Activated T-helper 9 cell treated with anti-CD3 and anti-CD28 coated beads, Interleukin-2, amount 50 U/mL, for 16 hours (primary cell): ENCODE data around the gene MED27.

Source experiments
- DNase-seq: peaks from one replicate; pipeline ENCODE4 v3.0.0-alpha.2; 2020; ENCODE audit warnings: low read depth

The MED27 gene

DNA sequence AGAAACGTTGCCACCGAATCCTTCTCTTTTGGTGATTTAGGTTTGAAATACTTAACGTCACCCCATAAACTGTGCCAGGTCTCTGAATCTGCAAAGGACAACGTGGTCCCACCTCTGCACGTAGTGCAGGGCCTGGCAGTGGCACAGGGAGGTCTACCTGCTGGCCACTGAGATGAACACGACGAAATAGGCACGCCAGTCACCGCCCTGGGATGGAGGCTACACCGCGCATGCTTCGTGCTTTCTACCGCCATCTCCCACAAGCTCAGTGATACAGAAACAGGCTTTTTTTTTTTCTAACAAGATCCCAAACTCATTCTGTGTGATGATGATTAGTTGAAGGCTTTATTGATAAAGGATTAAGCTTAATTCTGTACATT lies 199.8 kb downstream of the MED27 start:
- no peak for DNase-seq

DNA sequence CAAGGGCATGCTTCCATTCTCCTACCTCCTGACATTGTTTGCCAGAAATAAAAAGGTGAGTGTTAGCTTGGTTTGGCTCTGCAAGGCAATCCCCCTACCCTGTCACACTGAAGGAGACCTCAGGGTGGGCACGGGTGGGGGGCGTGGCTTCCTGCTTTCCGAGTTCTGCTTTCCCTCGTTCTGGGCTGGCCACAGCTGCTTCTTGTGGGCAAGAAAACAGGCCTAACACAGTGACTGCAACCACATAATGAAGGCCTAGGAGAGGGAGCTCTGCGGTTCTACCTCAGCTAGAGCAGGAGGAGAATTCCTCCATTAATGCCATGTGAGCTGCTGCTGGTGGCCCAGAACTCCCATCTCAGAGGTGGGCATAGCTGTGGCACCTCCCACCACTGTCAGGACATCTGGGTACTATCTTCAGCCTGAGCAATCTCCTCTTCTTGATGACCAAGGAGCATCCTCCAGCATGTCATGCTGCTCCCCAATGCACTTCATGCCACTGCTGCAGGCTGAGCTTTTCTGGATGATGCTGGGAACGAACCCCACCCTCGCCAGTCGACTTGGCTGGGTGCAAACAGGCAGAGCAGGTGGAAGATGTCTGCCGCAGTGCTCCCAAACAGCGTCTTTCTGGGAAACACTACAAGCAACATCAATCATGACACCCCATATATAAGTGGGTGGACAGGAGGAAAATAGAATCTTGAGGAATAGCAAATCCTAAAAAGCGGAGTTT lies 200.3 kb downstream of the MED27 start:
- DNase-seq = no peak

DNA sequence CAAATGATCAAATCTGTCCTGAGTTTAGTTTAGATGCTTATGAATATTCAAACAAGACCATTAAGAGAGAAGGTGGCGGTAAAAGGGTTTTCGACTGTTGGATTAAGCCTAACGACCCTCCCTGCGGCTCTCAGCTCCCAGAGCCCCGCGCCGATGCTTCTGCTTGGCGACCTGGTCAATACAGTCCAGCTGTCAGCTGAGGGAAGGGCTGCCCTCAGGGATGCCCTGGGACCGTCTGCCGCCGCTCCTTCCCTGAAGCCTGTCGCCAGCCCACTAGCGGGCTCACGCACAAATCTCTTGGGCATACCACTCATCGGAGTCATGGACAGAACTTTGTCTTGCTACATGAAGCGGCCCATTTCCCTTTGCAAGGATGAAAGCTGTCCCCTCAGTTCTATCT lies 203.2 kb downstream of the MED27 start:
- DNase-seq = no peak

DNA sequence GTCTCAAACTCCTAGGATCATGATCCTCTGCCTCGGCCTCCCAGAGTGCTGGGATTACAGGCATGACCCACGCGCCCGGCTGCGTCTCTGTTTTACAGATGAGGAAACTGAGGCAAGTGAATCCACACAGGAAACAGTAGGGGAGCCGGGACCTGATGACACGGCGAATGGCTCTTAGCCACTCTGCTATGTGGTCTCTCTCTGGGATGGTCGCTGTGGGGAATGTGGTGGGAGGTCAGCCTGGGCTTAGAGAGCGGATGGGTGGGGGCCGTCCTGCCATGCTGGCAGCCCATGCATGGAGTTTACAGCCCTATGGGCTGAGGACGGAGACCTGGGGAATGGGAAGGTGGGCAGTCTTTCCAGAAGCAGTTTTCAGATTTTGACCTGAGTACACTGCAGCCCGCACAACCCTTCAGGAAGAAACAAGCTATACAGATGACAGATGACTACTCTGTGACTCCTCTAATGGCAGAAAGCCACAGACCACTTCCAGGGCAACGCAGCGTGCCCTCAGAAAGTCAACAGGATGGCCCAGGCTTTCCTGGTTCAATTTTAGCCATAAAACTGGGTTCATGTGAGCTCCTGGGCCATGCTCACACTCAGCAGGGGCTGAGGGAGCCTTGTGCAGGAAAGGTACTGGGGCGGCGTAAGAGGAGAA lies 203.7 kb downstream of the MED27 start:
- DNase-seq = no peak

DNA sequence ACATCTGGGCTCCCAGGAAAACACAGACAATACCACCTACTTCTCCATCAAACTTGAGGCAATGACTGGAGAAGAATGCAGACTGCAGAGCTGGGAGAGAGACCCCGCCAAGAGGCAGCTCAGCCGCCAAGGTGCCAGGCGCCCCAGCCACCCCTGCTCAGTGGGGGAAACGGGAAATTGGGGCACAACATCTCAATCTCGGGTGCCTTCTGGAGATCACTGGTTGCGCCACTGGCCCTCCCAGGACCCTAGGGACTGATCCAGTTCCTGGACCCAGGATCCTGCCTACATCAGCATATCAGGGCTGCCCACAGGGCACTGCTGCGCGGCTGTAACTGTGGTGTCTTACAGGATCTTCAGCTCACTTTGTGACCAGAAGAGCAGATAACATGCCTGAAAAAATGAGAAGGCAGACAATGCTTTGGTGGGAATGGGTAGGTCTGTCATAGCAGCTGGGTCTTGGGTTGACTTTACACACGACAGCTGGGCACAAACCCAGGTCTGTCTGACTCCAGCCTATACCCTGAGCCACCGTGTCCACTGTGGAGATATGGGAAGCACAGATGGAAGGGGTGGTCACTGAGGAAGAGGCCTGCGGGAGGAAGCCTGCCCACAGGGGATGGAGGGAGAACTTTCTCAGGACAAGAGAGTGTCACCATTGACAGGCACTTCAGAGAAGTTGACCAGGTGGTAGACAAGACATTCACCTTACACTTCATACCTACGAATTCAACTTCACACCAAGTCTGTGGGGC lies 204.6 kb downstream of the MED27 start:
- DNase-seq = no peak

DNA sequence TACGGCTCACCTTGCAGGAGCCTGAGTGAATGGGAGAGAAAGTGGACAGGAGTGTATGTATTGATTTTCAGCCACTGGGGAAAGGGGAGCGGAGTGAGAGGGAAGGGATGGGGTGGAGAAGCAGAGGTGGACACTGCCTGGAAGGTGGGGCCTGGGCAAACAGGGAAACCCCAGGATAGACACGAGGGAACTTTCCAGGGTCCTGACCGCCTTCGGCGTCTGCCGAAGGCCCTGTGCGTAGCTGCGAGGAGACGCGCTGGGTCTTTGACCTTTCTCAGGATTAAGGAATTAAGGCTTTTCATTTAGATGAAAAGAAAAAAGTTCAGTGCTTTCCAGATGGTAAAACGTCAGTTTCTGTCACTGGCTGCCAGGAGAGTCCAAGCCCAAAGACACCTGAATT lies 205.2 kb downstream of the MED27 start:
- no peak for DNase-seq

DNA sequence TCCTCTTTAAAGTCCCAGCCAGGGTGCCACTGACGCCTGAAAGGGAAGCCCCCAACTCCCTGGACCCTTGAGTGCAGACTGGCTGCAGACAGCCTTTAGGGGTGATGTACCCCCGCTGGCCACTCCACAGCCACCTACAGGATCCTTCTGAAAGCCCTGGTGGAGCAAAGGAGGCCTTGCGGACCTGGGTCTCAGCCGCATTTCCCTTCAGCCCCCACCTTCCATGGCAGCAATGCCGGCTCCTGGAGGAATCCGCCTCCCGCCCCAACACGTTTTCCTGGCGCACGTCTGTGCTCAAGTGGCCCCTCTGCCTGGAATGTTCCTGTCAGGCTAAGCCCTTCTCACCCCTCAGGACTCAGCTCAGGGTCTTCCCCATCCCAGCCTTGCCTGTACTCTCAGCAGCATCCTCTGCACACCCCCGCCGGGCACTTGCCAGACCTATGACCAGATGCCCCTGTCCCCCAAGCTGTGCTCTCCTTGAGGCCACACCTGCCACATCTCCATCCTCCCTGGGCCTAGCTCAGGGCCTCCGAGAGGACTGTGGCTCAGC lies 205.7 kb downstream of the MED27 start:
- DNase-seq = no peak

DNA sequence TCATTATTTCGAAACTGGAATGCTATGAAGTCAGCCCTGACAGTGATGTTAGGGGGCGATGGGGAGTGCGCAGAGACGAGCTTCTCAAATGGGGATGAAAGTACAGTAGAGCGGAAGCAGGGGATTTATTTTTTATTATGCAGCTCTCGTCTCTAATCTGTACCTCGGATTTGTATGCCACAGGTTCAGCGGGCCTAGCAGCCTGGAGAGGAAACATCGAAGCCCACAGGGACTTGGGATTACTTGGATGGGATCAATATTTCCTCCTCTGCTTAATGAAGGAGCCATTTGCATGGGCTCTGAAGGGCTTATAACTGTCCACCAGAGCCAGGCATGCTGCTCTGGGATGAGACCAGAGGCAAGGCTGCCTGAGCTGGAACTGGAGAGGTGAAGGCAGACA lies 206.3 kb downstream of the MED27 start:
- no peak for DNase-seq

DNA sequence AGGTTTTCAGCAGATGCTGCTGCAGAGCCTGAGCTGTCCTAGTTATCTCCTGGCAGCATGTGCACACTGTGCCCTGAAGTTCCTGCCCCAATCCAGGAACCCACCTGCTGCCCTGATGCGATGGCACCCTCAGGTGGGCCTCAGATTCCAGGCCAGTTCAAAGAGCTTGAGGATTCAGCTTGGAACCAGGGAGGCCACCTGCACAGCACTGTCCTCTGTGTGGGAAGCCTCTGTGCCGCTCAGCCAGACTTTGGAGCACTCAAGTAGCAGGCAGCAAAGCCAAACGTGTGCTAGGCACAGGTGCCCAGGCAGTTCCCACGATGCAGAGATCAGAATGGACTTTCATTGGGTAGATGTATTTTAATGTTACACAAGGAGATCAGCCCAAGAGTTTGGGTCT lies 207.0 kb downstream of the MED27 start:
- DNase-seq = no peak

DNA sequence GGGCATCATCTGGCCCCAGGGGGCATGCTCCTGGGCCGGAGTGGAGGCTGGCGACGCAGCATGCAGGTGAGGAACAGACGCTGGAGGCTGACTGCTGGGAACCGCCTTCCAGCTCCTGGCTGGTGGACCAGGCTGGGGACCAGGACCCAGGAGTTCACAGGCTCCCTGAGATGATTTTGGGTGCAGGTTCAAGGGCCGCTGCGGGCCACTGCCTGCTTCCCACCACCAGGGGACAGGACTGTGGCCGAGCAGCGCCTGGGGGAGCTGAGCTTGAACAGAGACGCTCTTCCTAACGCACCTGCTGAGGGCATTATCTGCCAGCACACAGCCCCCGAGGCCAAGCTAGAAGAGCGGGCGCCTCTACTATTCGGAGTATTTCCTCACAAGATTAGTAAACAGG lies 207.7 kb downstream of the MED27 start:
- no peak for DNase-seq

DNA sequence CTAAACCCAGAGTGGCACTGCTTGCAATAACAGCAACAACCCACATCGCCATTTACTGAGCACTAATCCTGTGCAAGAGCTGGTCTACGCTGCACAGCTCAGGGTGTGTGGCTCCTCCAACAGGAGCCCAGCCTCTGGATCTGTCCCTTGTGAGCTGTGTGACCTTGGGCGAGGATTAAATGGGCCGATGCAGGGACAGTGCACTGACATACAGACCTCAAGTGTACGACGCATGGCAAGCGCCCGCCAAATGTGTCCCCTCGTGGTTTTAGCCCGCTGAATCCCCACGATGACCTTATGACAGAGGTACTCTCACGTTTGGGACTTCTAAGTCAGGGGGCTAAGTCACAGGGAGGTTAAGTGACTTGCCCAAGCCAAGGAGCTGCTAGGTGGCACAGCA lies 209.5 kb downstream of the MED27 start:
- no peak for DNase-seq

DNA sequence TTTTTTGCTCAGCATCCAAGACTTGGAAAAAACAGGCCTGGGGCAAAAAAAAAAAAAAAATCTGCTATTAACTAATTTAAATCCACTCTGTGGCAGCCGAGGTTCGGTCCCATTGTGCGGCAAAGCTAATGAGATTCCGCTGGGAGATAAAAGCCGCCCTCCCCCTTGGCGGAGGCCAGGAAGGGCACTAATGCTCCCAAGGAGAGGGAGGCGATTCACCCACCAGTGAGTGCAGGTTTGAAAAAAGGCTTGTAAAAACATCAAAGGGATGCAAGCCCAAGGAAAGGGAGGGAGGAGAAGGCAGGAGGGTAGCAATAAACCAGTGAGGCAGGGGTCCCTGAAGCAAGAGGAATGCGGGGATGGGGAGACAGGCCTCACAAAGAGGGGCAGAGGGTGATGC lies 210.3 kb downstream of the MED27 start:
- no peak for DNase-seq

DNA sequence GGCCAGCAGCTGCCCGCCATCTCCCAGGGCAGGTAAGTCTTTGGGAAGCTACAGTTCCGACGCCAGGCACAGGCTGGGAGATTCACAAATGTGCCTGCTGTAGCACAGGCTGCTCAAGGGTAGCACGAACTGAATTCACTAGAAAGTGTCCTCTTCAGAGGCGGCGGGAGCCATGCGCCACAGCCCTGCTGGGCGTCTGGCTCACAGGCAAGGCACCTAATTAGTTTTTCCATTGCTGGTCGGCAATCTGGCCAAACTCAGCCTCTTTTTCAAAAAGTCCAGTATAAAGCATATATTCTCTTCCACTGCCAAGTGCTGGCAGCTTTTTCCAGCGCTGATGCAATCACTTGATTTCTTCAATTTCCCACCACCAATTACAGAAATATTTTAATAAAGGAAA lies 210.9 kb downstream of the MED27 start:
- DNase-seq = no peak

DNA sequence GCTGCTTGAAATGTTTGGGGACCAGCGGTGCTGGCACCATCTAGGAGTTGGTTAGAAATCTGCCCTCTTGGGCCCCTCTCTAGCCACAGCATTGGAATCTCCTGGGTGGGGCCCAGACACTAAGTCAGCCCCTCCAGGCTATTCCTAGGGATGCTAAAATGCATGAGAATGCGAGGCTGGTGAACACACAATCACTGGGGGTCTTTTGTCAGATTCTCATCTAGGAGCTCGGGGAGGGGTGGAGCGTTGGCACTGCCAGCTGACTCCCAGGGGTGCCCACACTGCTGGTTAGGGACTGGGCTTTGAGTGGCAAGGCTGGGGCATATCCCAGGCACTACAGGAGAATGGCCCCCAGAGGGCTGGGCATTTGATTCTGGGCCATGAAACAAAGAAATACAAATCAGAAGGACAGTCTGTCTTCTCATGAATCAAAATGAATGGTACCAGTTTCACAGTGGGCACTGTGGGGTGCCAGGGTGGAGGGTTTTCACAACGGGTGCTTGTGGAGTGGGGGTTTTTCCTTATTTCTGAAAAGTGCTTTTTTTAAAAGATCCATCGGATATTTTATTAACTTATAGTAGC lies 212.0 kb downstream of the MED27 start:
- no peak for DNase-seq

DNA sequence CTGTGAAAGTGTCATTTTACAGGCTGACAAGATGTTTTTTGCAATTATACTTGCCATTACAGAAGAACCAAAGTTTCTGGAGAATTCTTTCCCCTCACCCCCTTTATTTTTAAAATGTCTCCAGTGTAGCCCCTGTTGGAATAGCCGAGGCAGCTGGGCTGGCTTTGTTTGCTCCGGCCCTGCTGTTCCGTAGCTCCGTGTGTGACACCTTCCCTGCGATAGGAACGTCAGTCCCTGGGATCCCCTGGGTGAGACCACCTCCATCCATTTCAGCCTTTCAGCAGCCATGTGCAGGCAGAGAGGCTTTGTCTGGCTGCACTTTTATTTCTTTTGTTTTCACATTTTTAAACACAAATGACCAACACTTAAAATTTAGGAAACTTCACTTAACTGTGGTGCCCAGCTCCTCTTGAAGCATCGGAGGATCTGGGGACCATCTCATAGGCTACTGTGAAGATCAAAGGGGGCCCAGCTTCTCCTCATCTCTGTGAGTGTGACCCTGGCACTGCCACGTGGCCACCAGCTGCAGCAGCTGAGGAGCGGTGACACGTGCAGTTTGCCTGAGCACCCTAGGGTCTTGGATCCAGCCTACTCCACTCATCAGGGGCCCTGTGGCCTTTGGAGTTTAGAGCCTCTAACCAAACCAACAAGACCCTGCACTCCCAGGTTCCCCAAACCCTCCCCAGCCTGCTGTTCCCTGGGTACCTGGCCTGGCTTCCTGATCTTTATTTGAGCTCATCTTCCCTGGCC lies 214.0 kb downstream of the MED27 start:
- DNase-seq = no peak

DNA sequence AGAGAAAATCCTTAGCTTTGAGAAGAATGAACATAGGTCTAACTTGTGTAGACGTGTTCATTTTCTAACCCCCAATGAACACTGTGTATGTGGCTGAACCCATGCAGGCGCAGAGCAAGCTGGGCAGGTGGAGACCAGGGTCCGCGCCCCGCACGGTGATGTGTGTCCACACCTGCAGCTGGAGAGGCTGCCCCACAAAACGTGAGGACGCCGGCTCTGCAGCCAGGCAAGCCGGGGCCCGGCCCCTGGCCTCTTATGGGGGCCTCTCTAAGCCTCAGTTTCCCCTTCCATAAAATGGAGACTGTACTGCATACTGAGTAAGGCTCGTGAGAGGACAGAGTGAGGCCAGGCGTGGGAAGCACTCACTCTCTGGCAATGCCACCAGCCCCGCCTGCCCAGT lies 215.1 kb downstream of the MED27 start:
- DNase-seq = no peak

DNA sequence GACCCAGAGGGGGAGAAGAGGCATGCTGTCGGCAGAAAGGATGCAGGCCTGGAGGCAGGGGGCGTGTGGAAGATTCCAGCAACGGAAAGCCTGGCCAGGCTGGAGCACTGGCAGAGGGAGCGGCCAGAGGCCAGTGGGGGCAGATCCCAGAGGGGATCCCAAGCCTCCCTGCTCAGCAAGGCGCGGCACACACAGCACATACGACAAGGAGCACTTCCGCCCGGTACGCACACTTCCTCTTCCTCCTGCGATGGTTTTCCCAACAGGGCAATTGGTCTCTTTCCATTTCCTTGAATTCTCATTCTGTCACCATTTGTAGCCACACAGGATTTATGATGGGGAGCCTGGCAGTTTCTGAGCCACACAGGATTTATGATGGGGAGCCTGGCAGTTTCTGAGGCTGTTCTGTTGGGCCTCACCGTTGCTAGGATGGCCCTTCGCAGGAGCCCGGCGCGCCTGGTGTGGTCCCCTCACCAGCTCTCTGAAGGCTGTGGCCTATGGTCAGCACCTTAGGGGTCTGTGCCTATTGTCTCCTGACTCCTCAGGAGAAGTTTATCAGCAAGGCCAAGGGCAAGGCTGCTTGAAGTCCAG lies 216.3 kb downstream of the MED27 start:
- DNase-seq = no peak

DNA sequence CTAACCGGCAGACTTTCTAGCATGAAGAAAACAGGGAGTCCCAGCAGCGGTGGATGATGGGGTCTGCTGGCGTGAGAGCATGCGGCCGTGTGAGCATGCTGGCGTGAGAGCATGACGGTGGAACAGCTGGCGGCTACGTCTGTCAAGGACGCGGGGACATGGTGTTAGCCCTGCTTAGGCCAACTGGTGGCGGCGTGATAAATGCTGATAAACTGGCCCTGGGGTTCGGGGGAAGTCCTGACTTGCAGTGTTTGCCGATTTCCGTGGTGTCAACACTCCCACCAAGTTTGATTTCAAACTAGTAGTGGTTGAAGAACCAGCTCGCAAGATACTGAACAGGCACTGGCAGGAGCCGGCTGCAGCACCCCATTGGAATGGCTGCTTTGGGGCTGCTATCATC lies 217.4 kb downstream of the MED27 start:
- DNase-seq = no peak

DNA sequence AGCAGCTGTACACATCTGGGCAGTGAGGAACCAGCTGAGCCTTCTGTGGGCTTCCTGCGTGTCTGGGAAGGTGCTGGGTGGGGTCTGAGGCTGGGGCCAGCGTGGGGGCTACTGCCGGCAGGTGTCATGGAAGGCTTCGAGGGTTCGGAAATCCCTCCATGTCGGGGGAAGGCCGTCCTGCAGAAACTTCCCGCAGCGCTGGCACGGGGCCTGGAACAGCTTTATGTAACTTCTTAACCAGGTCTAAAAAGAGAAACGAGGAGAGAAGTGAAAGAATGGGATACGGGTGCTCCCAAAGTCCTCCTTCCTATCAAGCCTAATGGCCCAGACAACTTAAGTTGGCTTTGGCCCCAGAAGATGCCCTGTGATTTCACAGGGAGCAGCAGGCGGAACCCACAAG lies 219.2 kb downstream of the MED27 start:
- DNase-seq = no peak

DNA sequence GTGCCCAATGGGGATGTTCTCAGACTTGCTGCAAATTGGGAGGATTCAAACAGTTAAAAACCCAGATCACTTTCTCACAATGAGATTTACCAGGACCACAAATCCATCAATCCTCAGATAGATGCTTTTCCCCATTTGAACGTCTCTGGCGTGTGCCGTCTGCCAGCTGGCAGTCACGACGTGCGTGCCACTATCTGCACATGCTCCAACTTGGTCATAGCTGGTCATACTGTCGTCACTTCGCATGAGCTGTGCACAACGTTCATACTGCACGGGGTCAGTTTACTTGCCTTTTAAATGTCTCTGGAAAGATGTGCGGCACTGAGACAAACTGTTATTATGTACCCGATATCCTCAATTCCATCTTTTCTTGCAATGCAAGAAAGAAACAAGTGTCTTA lies 221.5 kb downstream of the MED27 start:
- no peak for DNase-seq

DNA sequence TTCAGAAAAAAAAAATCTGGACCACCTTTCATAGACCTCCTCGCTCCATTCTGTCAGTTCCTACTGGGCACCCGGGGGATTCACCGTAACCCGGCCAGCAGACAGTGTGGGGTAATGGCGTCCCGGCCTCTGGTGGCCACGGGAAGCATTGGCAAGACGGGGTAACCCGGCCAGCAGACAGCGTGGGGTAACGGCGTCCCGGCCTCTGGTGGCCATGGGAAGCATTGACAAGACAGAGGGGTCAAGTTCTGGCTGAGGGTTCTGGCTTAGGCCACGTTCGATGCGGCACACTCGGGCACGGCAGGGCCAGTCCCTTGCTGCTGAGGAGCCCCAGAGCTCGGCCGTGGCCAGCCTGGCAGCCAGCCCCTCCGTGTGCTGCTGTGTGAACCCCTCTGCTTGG lies 223.6 kb downstream of the MED27 start:
- DNase-seq = no peak
